Hematopoietic multipotent progenitor cell treated with erythropoietin and hydrocortisone succinate and interleukin-3 and kit ligand, for 8 days (in vitro differentiated cells): ENCODE data around the gene MATCAP1.

Experiments used
- DNase-seq: peaks from one replicate; pipeline ENCODE4 v3.0.0-alpha.2; 2015

Gene MATCAP1

DNA sequence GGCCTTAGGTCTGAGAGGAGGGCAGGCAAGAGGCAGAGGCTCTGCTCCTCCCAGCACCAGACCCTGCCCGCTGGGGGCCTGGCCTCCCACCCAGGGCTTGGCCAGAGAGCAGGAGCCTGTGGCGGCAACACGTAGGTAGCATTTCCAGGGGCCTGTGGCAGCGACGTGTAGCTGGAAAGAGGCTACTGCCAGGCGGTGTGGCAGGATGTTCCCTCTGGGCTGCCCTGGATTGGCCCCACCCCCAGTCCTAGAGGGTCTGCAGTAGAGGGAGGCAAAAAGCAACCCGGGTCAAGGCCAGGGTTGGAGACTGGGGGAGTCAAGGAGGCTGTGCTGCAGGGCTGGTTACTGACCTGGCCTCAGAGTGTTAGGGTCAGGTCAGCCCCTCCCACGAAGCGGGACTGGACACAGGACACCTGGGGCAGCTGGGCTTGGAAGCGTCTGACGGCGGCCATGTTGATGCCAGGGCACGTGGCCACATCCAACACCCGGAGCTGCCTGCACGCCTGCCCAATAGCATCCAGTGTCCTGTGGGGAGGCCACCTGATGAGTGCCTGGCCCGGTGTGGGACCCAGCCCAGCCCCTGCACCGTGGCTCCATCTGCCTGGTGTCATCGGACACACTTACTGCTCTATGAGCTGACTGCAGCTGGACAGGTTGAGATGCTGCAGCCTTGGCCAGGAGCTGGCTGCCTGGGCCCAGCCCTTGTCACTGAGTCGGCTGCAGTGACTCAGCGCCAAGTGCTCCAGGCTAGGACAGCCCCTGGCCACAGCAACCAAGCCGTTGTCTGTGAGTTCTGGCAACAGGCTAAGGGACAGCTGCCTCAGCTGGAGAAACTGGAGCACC, 23.7 kb upstream of the MATCAP1 start:
- DNase-seq, result peak; percentile 41

GRCh38 chr16:67206838-67207248, 23.1 kb upstream of the MATCAP1 start:
- no peak for DNase-seq

GRCh38 chr16:67206129-67206837, 22.5 kb upstream of the MATCAP1 start:
- DNase-seq, result no peak

DNA sequence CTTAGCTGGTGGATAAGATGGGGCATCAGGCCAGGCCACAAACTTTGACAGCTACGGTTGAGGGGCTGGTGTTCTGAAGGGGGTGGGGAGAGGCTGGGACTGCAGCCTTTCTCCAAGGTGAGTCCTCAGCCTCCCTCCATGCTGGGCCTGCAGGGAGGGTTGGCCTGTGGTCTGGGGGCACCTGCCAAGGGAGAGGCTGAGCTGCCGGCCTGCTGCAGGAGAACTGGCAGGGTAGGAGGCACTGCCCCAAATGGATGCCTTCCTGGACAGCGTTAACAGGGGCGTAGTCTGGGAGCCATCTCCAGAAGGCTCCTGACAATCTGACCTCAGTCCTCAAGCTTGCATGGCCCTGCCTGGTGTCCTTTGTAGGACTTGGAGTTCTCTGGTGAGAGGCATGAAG, 20.3 kb upstream of the MATCAP1 start:
- DNase-seq, result no peak

DNA sequence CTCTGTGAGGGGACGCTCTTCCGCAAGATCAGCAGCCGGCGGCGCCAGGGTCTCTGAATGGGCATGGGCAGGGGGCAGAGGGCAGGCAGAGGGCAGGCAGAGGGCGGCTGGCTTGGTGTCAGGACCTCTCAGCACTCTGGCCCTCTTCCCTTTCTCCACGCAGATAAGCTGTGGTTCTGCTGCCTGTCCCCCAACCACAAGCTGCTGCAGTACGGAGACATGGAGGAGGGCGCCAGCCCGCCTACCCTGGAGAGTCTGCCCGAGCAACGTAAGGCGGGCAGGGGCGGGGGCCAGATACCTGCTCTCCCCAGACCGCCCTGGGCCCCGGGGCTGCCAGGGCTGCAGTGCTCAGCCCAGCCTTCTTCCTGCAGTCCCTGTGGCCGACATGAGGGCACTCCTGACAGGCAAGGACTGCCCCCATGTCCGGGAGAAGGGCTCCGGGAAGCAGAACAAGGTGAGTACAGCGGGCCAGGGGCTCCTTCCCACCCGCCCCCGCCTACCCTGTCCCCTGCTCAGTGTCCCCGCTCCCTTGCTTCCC, 19.3 kb upstream of the MATCAP1 start:
- no peak for DNase-seq

DNA sequence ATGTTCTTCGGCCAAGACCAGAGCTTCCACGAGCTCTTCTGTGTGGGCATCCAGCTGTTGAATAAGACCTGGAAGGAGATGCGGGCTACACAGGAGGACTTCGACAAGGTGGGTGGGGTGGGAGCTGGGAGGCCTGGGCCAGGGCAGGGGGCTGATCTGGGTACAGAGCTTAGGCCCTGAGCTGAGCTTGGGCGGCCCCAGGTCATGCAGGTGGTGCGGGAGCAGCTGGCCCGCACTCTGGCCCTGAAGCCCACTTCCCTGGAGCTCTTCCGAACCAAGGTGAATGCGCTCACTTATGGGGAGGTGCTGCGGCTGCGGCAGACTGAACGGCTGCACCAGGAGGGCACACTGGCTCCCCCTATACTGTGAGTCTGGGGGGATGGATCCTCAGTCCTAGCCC, 18.7 kb upstream of the MATCAP1 start:
- DNase-seq, result no peak

- DNase-seq, result no peak
Observed at GRCh38 chr16:67201411-67202345, 17.9 kb upstream of the MATCAP1 start.

DNA sequence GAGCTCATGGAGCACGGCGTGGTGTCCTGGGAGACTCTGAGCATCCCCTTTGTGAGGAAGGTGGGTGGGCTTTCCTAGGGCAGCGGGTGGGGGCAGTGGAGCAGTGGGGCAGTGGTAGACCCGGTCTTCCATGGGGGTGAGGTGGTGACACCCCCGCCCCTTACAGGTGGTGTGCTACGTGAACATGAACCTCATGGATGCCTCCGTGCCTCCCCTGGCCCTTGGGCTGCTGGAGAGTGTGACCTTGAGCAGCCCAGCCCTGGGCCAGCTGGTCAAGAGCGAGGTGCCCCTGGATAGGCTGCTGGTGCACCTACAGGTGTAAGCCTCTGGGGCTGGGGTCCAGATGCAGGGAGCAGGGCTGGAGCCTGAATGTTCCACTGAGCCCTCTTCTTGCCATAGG, 16.7 kb upstream of the MATCAP1 start:
- DNase-seq, result no peak

DNA sequence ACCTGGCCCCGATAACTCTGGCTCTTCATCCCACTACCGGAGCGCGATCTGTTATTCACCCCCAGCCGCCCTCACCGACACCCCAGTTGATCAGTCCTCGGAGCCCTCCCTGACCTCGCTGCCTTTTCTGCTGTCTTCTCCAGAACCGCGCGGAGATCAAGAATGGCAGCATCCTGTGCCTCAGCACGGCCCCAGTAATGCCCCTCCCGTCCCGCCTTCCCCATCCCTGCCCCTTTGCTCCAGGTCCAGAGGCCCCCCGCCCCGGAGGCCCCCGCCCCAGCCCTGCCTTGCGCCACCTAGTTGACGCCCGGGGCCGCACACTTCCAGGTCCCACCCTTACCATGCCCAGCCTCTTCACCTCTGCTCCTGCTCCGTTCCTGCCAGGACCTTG, 16.0 kb upstream of the MATCAP1 start:
- DNase-seq, result no peak

- no peak for DNase-seq
Observed at GRCh38 chr16:67199011-67199807, 15.4 kb upstream of the MATCAP1 start, which contains the start of gene ELMO3. Gene ELMO3 (plus strand): TSS chr16:67199131. CDS start chr16:67199327, 196 bp downstream.

DNA sequence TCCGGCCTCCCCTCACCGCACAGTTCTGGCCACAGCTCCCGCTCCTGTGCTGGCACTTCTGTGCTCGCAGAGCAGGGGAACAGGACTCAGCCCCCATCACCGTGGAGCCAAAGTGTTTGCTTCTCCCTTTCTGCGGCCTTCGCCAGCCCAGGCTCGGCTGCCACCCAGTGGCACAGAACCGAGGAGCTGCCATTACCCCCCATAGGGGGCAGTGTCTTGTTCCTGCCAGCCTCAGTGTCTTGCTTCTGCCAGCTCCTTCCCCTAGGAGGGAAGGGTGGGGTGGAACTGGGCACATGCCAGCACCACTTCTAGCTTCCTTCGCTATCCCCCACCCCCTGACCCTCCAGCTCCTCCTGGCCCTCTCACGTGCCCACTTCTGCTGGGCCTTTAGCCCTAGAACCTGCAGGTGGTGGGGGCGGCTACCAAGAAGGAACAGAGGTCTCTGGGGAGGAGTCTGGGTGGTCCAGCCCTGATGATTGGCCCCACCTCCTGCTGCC, 14.5 kb upstream of the MATCAP1 start:
- peak; percentile 78 for DNase-seq

DNA sequence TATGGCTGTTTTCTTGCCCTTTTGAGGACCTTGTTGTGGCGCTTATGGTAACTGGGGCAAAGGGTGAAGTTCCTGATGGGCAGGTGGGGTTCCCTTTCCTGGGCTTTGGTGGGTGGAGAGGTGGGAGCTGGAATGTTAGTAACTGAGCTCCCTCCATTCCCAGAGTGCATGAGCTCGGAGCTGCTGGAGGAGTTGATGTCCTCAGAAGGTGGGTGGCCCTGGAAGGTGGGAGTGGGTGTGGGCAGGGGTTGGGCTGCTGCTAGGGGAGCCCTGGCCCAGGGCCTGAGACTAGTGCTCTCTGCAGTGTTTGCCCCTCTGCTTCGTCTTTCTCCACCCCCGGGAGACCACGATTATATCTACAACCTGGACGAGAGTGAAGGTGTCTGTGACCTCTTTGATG, 13.9 kb upstream of the MATCAP1 start:
- DNase-seq, result no peak

DNA sequence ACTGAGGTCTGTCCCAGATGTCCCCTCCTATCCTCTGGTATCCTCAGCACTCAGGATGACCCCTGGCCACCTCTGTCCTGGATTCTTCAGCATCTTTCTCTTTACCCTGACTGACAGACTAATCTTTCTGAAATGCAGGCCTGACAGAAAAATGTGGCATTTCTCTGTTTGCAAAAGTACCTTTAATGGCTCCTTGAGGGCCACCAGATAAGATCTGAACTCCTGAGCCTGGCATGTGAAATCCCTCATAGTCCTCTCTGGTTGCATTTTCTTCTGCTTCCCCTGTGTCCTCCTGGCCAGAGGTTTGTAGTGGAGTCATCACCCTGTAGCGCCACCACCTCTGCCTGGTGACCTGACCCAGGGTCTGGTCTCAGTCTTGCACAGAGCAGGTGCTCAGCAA, 13.1 kb upstream of the MATCAP1 start:
- no peak for DNase-seq

- no peak for DNase-seq
Observed at GRCh38 chr16:67195676-67196075, 11.9 kb upstream of the MATCAP1 start.

DNA sequence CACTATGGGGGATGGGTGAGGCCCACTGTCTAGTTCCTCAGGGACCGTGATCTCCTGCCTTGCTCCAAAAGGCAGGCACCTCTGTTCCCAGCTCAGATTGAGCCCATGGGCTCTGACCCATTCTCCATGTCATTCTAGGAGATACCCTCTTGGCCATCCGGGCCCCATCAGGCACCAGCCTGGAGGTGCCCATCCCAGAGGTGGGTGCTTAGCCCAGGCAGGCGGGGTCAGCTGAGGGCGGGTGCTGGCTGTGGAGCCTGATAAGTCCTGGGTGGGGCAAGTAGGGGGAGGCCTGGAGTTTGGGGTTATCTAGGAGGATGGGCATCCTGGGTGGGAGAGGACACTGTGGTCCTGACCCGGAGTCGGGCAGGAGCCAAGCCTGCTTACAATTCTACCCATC, 10.5 kb upstream of the MATCAP1 start:
- peak; percentile 89 for DNase-seq

- no peak for DNase-seq
Observed at GRCh38 chr16:67193536-67193935, 9.8 kb upstream of the MATCAP1 start.

- peak; percentile 51 for DNase-seq
Observed at GRCh38 chr16:67192781-67193361, 9.1 kb upstream of the MATCAP1 start.

DNA sequence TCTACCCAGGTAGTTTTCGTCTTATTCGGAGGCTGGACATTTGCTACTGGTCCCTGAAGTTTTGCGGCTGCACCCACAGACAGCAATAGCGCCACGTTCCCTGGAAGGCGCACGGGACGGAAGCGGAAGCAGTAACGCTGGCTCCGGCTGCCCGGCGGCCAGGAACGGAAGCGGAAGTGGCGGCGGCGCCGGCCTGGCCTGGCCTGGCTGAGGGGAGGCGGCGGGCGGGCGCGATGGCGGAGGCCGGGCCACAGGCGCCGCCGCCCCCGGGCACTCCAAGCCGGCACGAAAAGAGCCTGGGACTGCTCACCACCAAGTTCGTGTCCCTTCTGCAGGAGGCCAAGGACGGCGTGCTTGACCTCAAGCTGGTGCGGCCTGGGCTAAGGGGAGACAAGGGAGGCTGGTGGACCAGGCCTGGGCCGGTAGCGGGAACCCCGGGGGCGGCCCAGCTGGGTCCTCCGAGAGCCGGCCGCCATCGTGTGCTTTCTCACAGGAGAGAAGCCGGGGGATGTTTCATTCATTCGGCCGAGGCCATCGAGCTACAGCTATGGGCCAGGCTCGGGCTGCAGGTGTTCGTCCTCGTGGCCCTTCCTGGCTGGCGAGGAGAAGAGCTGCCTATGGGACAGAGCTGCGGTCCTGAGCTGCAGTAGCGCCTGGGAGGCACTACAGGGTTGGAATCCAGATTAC, 8.4 kb upstream of the MATCAP1 start, which contains the start of gene E2F4:
Gene E2F4 (plus strand): TSS at position 161 of the 687 bp plus-strand sequence. CDS start 73 bp downstream, at position 234.
- DNase-seq, result peak; percentile 93

GRCh38 chr16:67191411-67191994, 7.7 kb upstream of the MATCAP1 start:
- DNase-seq, result peak; percentile 29
